ENCODE results near the gene SCAMP5.
A peak's percentile ranks its signal among the peaks of the same experiment; 100 is the strongest.

Gene SCAMP5

DNA sequence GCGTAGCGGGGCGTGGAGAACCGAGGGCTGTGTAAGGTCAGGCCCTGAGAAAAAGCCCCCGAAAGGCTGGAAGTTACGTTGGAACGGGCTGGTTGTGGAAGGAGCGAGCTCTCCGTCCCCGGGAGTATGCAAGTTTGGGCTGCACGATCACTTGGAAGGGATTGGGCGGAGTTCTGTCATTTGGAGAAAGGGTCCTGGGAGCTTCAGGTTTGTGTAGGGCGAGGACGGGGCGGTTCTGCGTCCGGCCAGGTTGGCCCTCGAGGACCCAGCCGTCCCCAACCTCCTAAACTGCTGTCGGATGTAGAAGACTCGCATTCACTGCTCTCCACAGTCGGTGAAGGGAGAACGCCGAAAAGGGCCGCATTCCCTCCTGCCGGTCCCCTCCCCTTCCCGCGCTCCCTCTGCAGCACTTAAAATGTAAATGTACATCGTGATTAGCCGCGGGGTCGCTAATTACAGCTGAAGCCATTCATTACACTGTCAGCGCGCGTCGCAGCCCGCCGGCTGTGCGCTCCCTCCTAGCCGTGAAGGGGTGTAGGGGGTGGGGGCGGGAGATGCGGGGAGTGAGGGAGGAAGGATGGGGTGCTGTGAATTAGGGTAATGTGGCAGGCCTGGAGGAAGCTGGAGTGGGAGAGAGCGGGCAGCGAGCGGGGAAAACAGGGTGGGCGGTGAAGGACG lies 36.3 kb upstream of the SCAMP5 start:
- peak overlapping the region; percentile 76 for H3K4me3 ChIP-seq (ENCODE audit: low read length)
- H3K36me3 ChIP-seq (ENCODE audit: control insufficient read depth, insufficient read depth, low read length, severe bottlenecking): no peaks in the 10 kb centered on the region
- no peaks in the 10 kb centered on the region for H3K9me3 ChIP-seq (ENCODE audit: control insufficient read depth, low read length)
- peaks cover 35% of the 10 kb centered on the region for H3K4me1 ChIP-seq (ENCODE audit: control insufficient read depth, insufficient read depth, low read length)
- peak overlapping the region; percentile 78 for H3K9ac ChIP-seq (ENCODE audit: low read length)
- H3K27me3 ChIP-seq (replicated peaks; ENCODE audit: control insufficient read depth, insufficient read depth, low read length): peaks cover 18% of the 10 kb centered on the region
- DNase-seq (ENCODE audit: low read depth): no peak

GRCh38 chr15:74959586-74959939 lies 35.8 kb upstream of the SCAMP5 start:
- peaks cover 31% of the 10 kb centered on the region for H3K4me1 ChIP-seq (ENCODE audit: control insufficient read depth, insufficient read depth, low read length)
- no peak for DNase-seq (ENCODE audit: low read depth)
- H3K4me3 ChIP-seq (ENCODE audit: low read length): no peak overlapping the region
- peaks cover 18% of the 10 kb centered on the region for H3K27me3 ChIP-seq (replicated peaks; ENCODE audit: control insufficient read depth, insufficient read depth, low read length)
- no peaks in the 10 kb centered on the region for H3K36me3 ChIP-seq (ENCODE audit: control insufficient read depth, insufficient read depth, low read length, severe bottlenecking)
- H3K9me3 ChIP-seq (ENCODE audit: control insufficient read depth, low read length): no peaks in the 10 kb centered on the region
- H3K9ac ChIP-seq (ENCODE audit: low read length): no peak overlapping the region

- peaks cover 18% of the 10 kb centered on the region for H3K27me3 ChIP-seq (replicated peaks; ENCODE audit: control insufficient read depth, insufficient read depth, low read length)
- no peak overlapping the region for H3K9ac ChIP-seq (ENCODE audit: low read length)
- H3K9me3 ChIP-seq (ENCODE audit: control insufficient read depth, low read length): no peaks in the 10 kb centered on the region
- no peak for DNase-seq (ENCODE audit: low read depth)
- H3K4me3 ChIP-seq (ENCODE audit: low read length): no peak overlapping the region
- H3K4me1 ChIP-seq (ENCODE audit: control insufficient read depth, insufficient read depth, low read length): peaks cover 25% of the 10 kb centered on the region
- H3K36me3 ChIP-seq (ENCODE audit: control insufficient read depth, insufficient read depth, low read length, severe bottlenecking): no peaks in the 10 kb centered on the region
Observed at GRCh38 chr15:74960286-74960685, 35.1 kb upstream of the SCAMP5 start.

- H3K36me3 ChIP-seq (ENCODE audit: control insufficient read depth, insufficient read depth, low read length, severe bottlenecking): no peaks in the 10 kb centered on the region
- peaks cover 17% of the 10 kb centered on the region for H3K4me1 ChIP-seq (ENCODE audit: control insufficient read depth, insufficient read depth, low read length)
- no peaks in the 10 kb centered on the region for H3K9me3 ChIP-seq (ENCODE audit: control insufficient read depth, low read length)
- DNase-seq (ENCODE audit: low read depth): no peak
- H3K9ac ChIP-seq (ENCODE audit: low read length): no peak overlapping the region
- no peak overlapping the region for H3K4me3 ChIP-seq (ENCODE audit: low read length)
- peaks cover 18% of the 10 kb centered on the region for H3K27me3 ChIP-seq (replicated peaks; ENCODE audit: control insufficient read depth, insufficient read depth, low read length)
Observed at GRCh38 chr15:74960995-74961588, 34.3 kb upstream of the SCAMP5 start.

DNA sequence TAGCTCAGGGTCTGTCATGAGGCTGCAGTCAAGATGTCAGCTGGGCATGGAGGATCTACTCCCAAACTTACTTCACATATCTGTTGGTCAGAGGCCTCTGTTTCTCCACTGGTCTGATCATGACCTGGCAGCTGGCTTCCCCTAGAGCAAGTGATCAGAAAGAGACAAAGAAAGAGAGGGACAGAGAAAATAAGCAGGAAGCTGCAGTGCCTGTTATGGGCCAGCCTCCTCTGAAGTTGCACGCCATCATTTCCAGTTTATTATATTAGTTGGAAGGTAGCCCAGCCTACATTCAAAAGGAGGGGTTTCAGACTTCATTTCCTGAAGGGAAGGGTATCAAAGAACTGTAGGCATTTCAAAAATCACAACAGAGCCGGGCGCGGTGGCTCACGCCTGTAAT lies 33.7 kb upstream of the SCAMP5 start:
- H3K9ac ChIP-seq (ENCODE audit: low read length): no peak overlapping the region
- DNase-seq (ENCODE audit: low read depth): no peak
- peaks cover 18% of the 10 kb centered on the region for H3K27me3 ChIP-seq (replicated peaks; ENCODE audit: control insufficient read depth, insufficient read depth, low read length)
- no peak overlapping the region for H3K4me3 ChIP-seq (ENCODE audit: low read length)
- H3K4me1 ChIP-seq (ENCODE audit: control insufficient read depth, insufficient read depth, low read length): peaks cover 14% of the 10 kb centered on the region
- no peaks in the 10 kb centered on the region for H3K9me3 ChIP-seq (ENCODE audit: control insufficient read depth, low read length)
- no peaks in the 10 kb centered on the region for H3K36me3 ChIP-seq (ENCODE audit: control insufficient read depth, insufficient read depth, low read length, severe bottlenecking)

- no peak for DNase-seq (ENCODE audit: low read depth)
- Histone ChIP-seq H3K9me3 (ENCODE audit: control insufficient read depth, low read length) (no peaks in the 10 kb centered on the region), H3K4me1 (ENCODE audit: control insufficient read depth, insufficient read depth, low read length) (peaks cover 13% of the 10 kb centered on the region), H3K4me3 (ENCODE audit: low read length) (no peak overlapping the region), H3K9ac (ENCODE audit: low read length) (no peak overlapping the region), H3K27me3 (replicated peaks; ENCODE audit: control insufficient read depth, insufficient read depth, low read length) (peaks cover 18% of the 10 kb centered on the region), H3K36me3 (ENCODE audit: control insufficient read depth, insufficient read depth, low read length, severe bottlenecking) (no peaks in the 10 kb centered on the region)
Observed at GRCh38 chr15:74962219-74962618, 33.1 kb upstream of the SCAMP5 start.

DNA sequence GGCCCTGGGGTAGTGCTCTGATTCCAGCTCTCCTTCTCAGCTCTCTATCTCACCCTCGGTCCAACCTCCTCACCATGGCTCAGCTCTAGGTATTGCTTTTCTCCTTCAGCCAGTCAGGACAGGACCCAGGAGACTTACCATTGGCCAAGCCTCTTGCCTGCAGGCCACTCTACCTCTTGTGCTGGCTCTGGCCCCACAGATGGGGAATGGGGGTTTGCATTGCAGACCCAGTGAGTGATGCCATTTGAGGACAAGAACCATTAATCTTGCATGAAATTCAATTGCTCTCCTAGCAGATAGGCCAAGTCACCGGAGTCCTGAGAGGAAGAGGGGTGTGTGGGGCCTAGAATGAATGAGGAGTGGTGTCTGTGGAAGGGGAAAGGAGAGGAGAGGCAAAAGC lies 32.7 kb upstream of the SCAMP5 start:
- Histone ChIP-seq H3K4me1 (ENCODE audit: control insufficient read depth, insufficient read depth, low read length) (peaks cover 9% of the 10 kb centered on the region), H3K9me3 (ENCODE audit: control insufficient read depth, low read length) (no peaks in the 10 kb centered on the region), H3K4me3 (ENCODE audit: low read length) (no peak overlapping the region), H3K27me3 (replicated peaks; ENCODE audit: control insufficient read depth, insufficient read depth, low read length) (peaks cover 14% of the 10 kb centered on the region), H3K36me3 (ENCODE audit: control insufficient read depth, insufficient read depth, low read length, severe bottlenecking) (no peaks in the 10 kb centered on the region), H3K9ac (ENCODE audit: low read length) (no peak overlapping the region)
- DNase-seq (ENCODE audit: low read depth): no peak

GRCh38 chr15:74963213-74963612 lies 32.1 kb upstream of the SCAMP5 start:
- H3K36me3 ChIP-seq (ENCODE audit: control insufficient read depth, insufficient read depth, low read length, severe bottlenecking): no peaks in the 10 kb centered on the region
- H3K4me1 ChIP-seq (ENCODE audit: control insufficient read depth, insufficient read depth, low read length): peaks cover 4% of the 10 kb centered on the region
- H3K9ac ChIP-seq (ENCODE audit: low read length): no peak overlapping the region
- H3K27me3 ChIP-seq (replicated peaks; ENCODE audit: control insufficient read depth, insufficient read depth, low read length): peaks cover 9% of the 10 kb centered on the region
- DNase-seq (ENCODE audit: low read depth): no peak
- H3K9me3 ChIP-seq (ENCODE audit: control insufficient read depth, low read length): no peaks in the 10 kb centered on the region
- no peak overlapping the region for H3K4me3 ChIP-seq (ENCODE audit: low read length)

- H3K9me3 ChIP-seq (ENCODE audit: control insufficient read depth, low read length): no peaks in the 10 kb centered on the region
- peaks cover 3% of the 10 kb centered on the region for H3K27me3 ChIP-seq (replicated peaks; ENCODE audit: control insufficient read depth, insufficient read depth, low read length)
- H3K36me3 ChIP-seq (ENCODE audit: control insufficient read depth, insufficient read depth, low read length, severe bottlenecking): no peaks in the 10 kb centered on the region
- H3K4me1 ChIP-seq (ENCODE audit: control insufficient read depth, insufficient read depth, low read length): peaks cover 3% of the 10 kb centered on the region
- DNase-seq (ENCODE audit: low read depth): peak; percentile 19
- H3K4me3 ChIP-seq (ENCODE audit: low read length): no peak overlapping the region
- peak overlapping the region; percentile 12 for H3K9ac ChIP-seq (ENCODE audit: low read length)
Observed at GRCh38 chr15:74964794-74965193, 30.6 kb upstream of the SCAMP5 start.

- Histone ChIP-seq H3K4me3 (ENCODE audit: low read length) (no peak overlapping the region), H3K27me3 (replicated peaks; ENCODE audit: control insufficient read depth, insufficient read depth, low read length) (no peaks in the 10 kb centered on the region), H3K9me3 (ENCODE audit: control insufficient read depth, low read length) (no peaks in the 10 kb centered on the region), H3K4me1 (ENCODE audit: control insufficient read depth, insufficient read depth, low read length) (peaks cover 3% of the 10 kb centered on the region), H3K9ac (ENCODE audit: low read length) (no peak overlapping the region), H3K36me3 (ENCODE audit: control insufficient read depth, insufficient read depth, low read length, severe bottlenecking) (no peaks in the 10 kb centered on the region)
- DNase-seq (ENCODE audit: low read depth): no peak
Observed at GRCh38 chr15:74967670-74968069, 27.7 kb upstream of the SCAMP5 start.

DNA sequence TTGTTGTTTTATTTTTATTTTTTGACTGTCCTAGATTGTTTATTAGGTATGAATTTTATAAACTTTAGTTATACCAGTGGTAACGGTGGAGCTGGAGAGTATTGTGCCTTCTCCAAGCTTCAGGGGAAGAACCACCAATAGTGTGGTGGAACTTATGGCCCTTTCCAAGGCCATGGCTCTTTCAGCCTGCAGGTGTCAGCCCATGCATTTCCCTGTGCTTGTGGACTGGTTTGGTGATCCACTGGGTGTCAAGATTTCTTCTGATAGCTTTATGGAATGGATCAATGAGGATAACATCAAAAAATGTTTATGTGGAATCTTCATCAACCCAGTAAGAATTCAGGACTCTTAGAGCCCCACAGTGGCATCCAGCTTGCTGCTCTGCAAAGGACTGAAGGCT lies 19.2 kb upstream of the SCAMP5 start:
- Histone ChIP-seq H3K4me3 (ENCODE audit: low read length) (no peak overlapping the region), H3K9me3 (ENCODE audit: control insufficient read depth, low read length) (no peaks in the 10 kb centered on the region), H3K36me3 (ENCODE audit: control insufficient read depth, insufficient read depth, low read length, severe bottlenecking) (no peaks in the 10 kb centered on the region), H3K27me3 (replicated peaks; ENCODE audit: control insufficient read depth, insufficient read depth, low read length) (no peaks in the 10 kb centered on the region), H3K4me1 (ENCODE audit: control insufficient read depth, insufficient read depth, low read length) (peaks cover 12% of the 10 kb centered on the region), H3K9ac (ENCODE audit: low read length) (no peak overlapping the region)
- DNase-seq (ENCODE audit: low read depth): no peak

DNA sequence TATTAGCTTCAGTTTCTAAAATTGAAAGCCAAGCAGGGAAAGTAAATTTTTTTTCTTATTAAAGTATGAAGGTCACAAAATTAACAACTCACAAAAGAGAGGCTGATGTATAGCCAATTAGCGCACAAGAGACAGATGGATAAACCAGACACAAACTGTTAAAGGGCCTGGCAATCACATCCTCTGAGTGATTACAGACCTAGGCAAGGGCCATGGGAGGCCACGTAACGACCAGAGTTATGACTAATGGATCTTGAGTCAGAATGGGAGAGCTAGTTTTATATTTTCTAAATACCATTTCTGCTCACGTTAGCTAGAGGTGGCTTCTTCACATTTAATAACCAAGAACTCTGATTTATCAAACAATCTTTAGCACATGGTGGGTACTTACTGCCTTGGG lies 17.8 kb upstream of the SCAMP5 start:
- Histone ChIP-seq H3K9ac (ENCODE audit: low read length) (no peak overlapping the region), H3K4me3 (ENCODE audit: low read length) (no peak overlapping the region), H3K4me1 (ENCODE audit: control insufficient read depth, insufficient read depth, low read length) (peaks cover 12% of the 10 kb centered on the region), H3K27me3 (replicated peaks; ENCODE audit: control insufficient read depth, insufficient read depth, low read length) (no peaks in the 10 kb centered on the region), H3K36me3 (ENCODE audit: control insufficient read depth, insufficient read depth, low read length, severe bottlenecking) (no peaks in the 10 kb centered on the region), H3K9me3 (ENCODE audit: control insufficient read depth, low read length) (no peaks in the 10 kb centered on the region)
- no peak for DNase-seq (ENCODE audit: low read depth)

Data from adipocyte (in vitro differentiated cells).